NCI-H510A treated with DMSO at 0.1 percent for 48 hours (cell line): ENCODE measurements around the gene COBL.

Experiments
- DNase-seq: peaks from one replicate; lab custom pipeline; 2025; lab: John Stamatoyannopoulos, UW

Gene COBL

GRCh38 chr7:51121931-51122425, 194.6 kb downstream of the COBL start:
- DNase-seq = peak; percentile 86

- DNase-seq = no peak
These were observed 195.4 kb downstream of the COBL start for GRCh38 chr7:51121036-51121790.

- DNase-seq = no peak
These were observed 198.0 kb downstream of the COBL start for GRCh38 chr7:51118628-51119027.

- no peak for DNase-seq
These were observed 202.1 kb downstream of the COBL start for GRCh38 chr7:51114501-51114900.

- no peak for DNase-seq
These were observed 202.6 kb downstream of the COBL start for GRCh38 chr7:51113962-51114361.

GRCh38 chr7:51113560-51113959, 203.0 kb downstream of the COBL start:
- DNase-seq = no peak

GRCh38 chr7:51111241-51111940, 205.2 kb downstream of the COBL start:
- DNase-seq = no peak

GRCh38 chr7:51108134-51108533, 208.5 kb downstream of the COBL start:
- no peak for DNase-seq

- no peak for DNase-seq
These were observed 212.3 kb downstream of the COBL start for GRCh38 chr7:51104278-51104677.

GRCh38 chr7:51103718-51104117, 212.9 kb downstream of the COBL start:
- DNase-seq = no peak

- DNase-seq = no peak
These were observed 213.8 kb downstream of the COBL start for GRCh38 chr7:51102828-51103227.

- no peak for DNase-seq
These were observed 215.4 kb downstream of the COBL start for GRCh38 chr7:51101111-51101757.

- DNase-seq = no peak
These were observed 226.2 kb downstream of the COBL start for GRCh38 chr7:51090411-51090810.

GRCh38 chr7:51085034-51085692, 231.4 kb downstream of the COBL start:
- no peak for DNase-seq

- no peak for DNase-seq
These were observed 232.5 kb downstream of the COBL start for GRCh38 chr7:51084121-51084520.

GRCh38 chr7:51082940-51083533, 233.6 kb downstream of the COBL start:
- DNase-seq = no peak

- no peak for DNase-seq
These were observed 234.3 kb downstream of the COBL start for GRCh38 chr7:51082096-51082840.

- no peak for DNase-seq
These were observed 235.2 kb downstream of the COBL start for GRCh38 chr7:51081270-51081890.

- no peak for DNase-seq
These were observed 235.9 kb downstream of the COBL start for GRCh38 chr7:51080622-51081269.

- no peak for DNase-seq
These were observed 236.4 kb downstream of the COBL start for GRCh38 chr7:51080216-51080615.
